ENCODE results near the gene SRGAP3.

DNA sequence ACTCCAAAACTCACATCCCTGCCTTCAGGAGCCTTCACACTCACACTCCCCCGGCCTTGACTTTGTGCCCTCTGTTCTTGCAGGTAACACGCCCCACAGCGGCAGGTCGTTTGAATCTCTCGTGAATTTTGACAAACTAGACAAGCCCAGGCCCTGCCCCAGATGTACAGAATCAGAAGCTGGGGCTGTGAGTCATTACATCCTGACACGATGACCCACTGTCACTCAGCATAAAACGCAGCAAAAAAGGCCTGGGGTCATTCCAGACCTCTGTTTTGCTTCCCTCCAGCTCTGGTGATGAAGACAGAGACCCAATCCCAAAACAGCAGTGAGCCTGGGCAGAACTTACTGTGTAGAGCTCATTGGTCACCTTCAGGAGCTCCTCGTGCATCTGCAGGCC lies 169.8 kb downstream of the SRGAP3 start:
- TF ChIP-seq CTCF (conservative IDR thresholded peaks at IDR 0.05 in 1 of 2, IDR thresholded peaks at IDR 0.05 in 1 of 2; ENCODE audit: low read depth in 1 of 2, low read length in 2 of 2) (no peak), EZH2 (IDR thresholded peaks at IDR 0.05; ENCODE audit: low read length, missing control alignments) (no peak)
